ENCODE results near the gene KCNMA1.
"Not testable (repeated sequence)": the region's sequence is repeated elsewhere in the genome, so short reads cannot be mapped to it uniquely, and the experiment has no call there.

Gene KCNMA1

GRCh38 chr10:77637532-77638320 lies at the start of gene KCNMA1:
TSS of gene KCNMA1 (minus strand) at chr10:77637808.
- DNase-seq (ENCODE audit: insufficient read length, low spot score) = no peak
- FAIRE-seq = no peak

GRCh38 chr10:77686650-77687417 lies 49.2 kb upstream of the KCNMA1 start:
- FAIRE-seq = no peak
- no peak for DNase-seq (ENCODE audit: insufficient read length, low spot score)

- no peak for DNase-seq (ENCODE audit: insufficient read length, low spot score)
- no peak for FAIRE-seq
These were observed 48.5 kb upstream of the KCNMA1 start for GRCh38 chr10:77686096-77686495.

GRCh38 chr10:77685432-77685831 lies 47.8 kb upstream of the KCNMA1 start:
- no peak for FAIRE-seq
- DNase-seq (ENCODE audit: insufficient read length, low spot score) = no peak

GRCh38 chr10:77683088-77683432 lies 45.5 kb upstream of the KCNMA1 start:
- FAIRE-seq = peak; percentile 23
- not testable (repeated sequence) for DNase-seq (ENCODE audit: insufficient read length, low spot score)

- DNase-seq (ENCODE audit: insufficient read length, low spot score) (no peak), FAIRE-seq (no peak)
These were observed 44.9 kb upstream of the KCNMA1 start for GRCh38 chr10:77682393-77683087.

GRCh38 chr10:77681839-77682238 lies 44.2 kb upstream of the KCNMA1 start:
- DNase-seq (ENCODE audit: insufficient read length, low spot score) = no peak
- FAIRE-seq = no peak

- FAIRE-seq (no peak), DNase-seq (ENCODE audit: insufficient read length, low spot score) (no peak)
These were observed 43.2 kb upstream of the KCNMA1 start for GRCh38 chr10:77680811-77681210.

GRCh38 chr10:77680065-77680464 lies 42.5 kb upstream of the KCNMA1 start:
- FAIRE-seq = no peak
- no peak for DNase-seq (ENCODE audit: insufficient read length, low spot score)

- FAIRE-seq (no peak), DNase-seq (ENCODE audit: insufficient read length, low spot score) (no peak)
These were observed 41.6 kb upstream of the KCNMA1 start for GRCh38 chr10:77679217-77679616.

- no peak for FAIRE-seq
- no peak for DNase-seq (ENCODE audit: insufficient read length, low spot score)
These were observed 40.5 kb upstream of the KCNMA1 start for GRCh38 chr10:77678146-77678545.

GRCh38 chr10:77675347-77675746 lies 37.7 kb upstream of the KCNMA1 start:
- no peak for FAIRE-seq
- DNase-seq (ENCODE audit: insufficient read length, low spot score) = no peak

- DNase-seq (ENCODE audit: insufficient read length, low spot score) (no peak), FAIRE-seq (no peak)
These were observed 36.0 kb upstream of the KCNMA1 start for GRCh38 chr10:77673515-77674140.

- no peak for FAIRE-seq
- no peak for DNase-seq (ENCODE audit: insufficient read length, low spot score)
These were observed 35.5 kb upstream of the KCNMA1 start for GRCh38 chr10:77673101-77673500.

- DNase-seq (ENCODE audit: insufficient read length, low spot score) (no peak), FAIRE-seq (no peak)
These were observed 34.1 kb upstream of the KCNMA1 start for GRCh38 chr10:77671594-77672252.

- no peak for FAIRE-seq
- no peak for DNase-seq (ENCODE audit: insufficient read length, low spot score)
These were observed 33.3 kb upstream of the KCNMA1 start for GRCh38 chr10:77670817-77671443.

GRCh38 chr10:77669892-77670291 lies 32.3 kb upstream of the KCNMA1 start:
- FAIRE-seq = no peak

GRCh38 chr10:77667426-77668324 lies 30.1 kb upstream of the KCNMA1 start:
- FAIRE-seq (no peak), DNase-seq (ENCODE audit: insufficient read length, low spot score) (no peak)

More at GRCh38 chr10:77669892-77670291, 32.3 kb upstream of the KCNMA1 start:
- DNase-seq (ENCODE audit: insufficient read length, low spot score) = no peak

GRCh38 chr10:77666821-77667220 lies 29.2 kb upstream of the KCNMA1 start:
- FAIRE-seq = no peak
- no peak for DNase-seq (ENCODE audit: insufficient read length, low spot score)

Data from GM19239 (cell line).